Muscle of leg (tissue), 11 donors: Measurements from ENCODE around the gene FBXW8. TPM values are rescaled to one million over a fixed set of nuclear protein-coding genes. Genes with fewer than 3 reads are reported as not detected.
A peak's percentile ranks its signal among the peaks of the same experiment; 100 is the strongest.

ENCODE experiments used
- DNase-seq: peaks from one replicate; pipeline ENCODE4 v3.0.0; 2013
- H3K27ac ChIP-seq: one replicate; pipeline ENCODE4 v1.5.1; 2013; ENCODE audit warnings: mild to moderate bottlenecking, low read length, control low read depth
- H3K27me3 ChIP-seq: one replicate; pipeline ENCODE4 v1.6.1; 2013; ENCODE audit warnings: low read length; ENCODE audit not compliant: control insufficient read depth, insufficient read depth
- H3K36me3 ChIP-seq: one replicate; pipeline ENCODE4 v1.6.1; 2013; ENCODE audit warnings: low read length; ENCODE audit not compliant: control insufficient read depth, insufficient read depth
- H3K4me1 ChIP-seq: one replicate; pipeline ENCODE4 v1.6.1; 2013; ENCODE audit warnings: low read length; ENCODE audit not compliant: control insufficient read depth, insufficient read depth
- H3K4me3 ChIP-seq: one replicate; pipeline ENCODE4 v1.5.1; 2013; ENCODE audit warnings: low read length, control low read depth
- H3K9me3 ChIP-seq: replicated peaks from 2 replicates; pipeline ENCODE4 v1.6.1; 2013; ENCODE audit warnings: low read depth, low read length; ENCODE audit not compliant: control insufficient read depth
- WGBS: methylation state at CpG from one replicate; pipeline ENCODE4 v1.1.5; 2013; ENCODE audit warnings: missing lambda C conversion rate; ENCODE audit not compliant: insufficient coverage; 5-methylcytosine and 5-hydroxymethylcytosine counted together
- polyA plus RNA-seq, 8 donors: library from polyadenylated mRNA; unstranded; fragments of 120-200 nt; gene quantifications; one replicate each; pipeline versions ENCODE4 v1.2.1 to v1.2.3, GENCODE V29; 2013; ENCODE audit warnings: inconsistent platforms in 1 of 8, low replicate concordance in 1 of 8; ENCODE audit not compliant: insufficient read length in 8 of 8, insufficient read depth in 1 of 8
- total RNA-seq: library from RNA; stranded (reverse); fragments of 120-200 nt; gene quantifications from one replicate; pipeline ENCODE4 v1.2.4, GENCODE V29; 2013

FBXW8 gene
- total and polyA plus RNA-seq, 9 donors, result 11.1 to 20.3 (median 14.8) TPM

GRCh38 chr12:116934908-116935705 lies 24.4 kb downstream of the FBXW8 start:
- no peaks in the 10 kb centered on the region for H3K27me3 ChIP-seq
- DNase-seq, result peak; percentile 29
- WGBS, result no CpG with 5 or more reads among the region's 4 CpGs
- peaks cover 6% of the 10 kb centered on the region for H3K9me3 ChIP-seq
- H3K4me1 ChIP-seq, result peaks cover 16% of the 10 kb centered on the region
- no peak overlapping the region for H3K27ac ChIP-seq
- peaks cover 18% of the 10 kb centered on the region for H3K36me3 ChIP-seq
- H3K4me3 ChIP-seq, result no peak overlapping the region

- WGBS, result 0% methylated on average over 1 of the region's 1 CpG
- peaks cover 16% of the 10 kb centered on the region for H3K4me1 ChIP-seq
- H3K27ac ChIP-seq, result peak overlapping the region; percentile 36
- H3K4me3 ChIP-seq, result no peak overlapping the region
- H3K36me3 ChIP-seq, result peaks cover 16% of the 10 kb centered on the region
- DNase-seq, result peak; percentile 91
- H3K27me3 ChIP-seq, result no peaks in the 10 kb centered on the region
- peaks cover 6% of the 10 kb centered on the region for H3K9me3 ChIP-seq
Observed at GRCh38 chr12:116937640-116938039, 26.9 kb downstream of the FBXW8 start.

- no peak overlapping the region for H3K27ac ChIP-seq
- WGBS, result 93% methylated on average over 3 of the region's 3 CpGs
- DNase-seq, result no peak
Observed at GRCh38 chr12:116939734-116940133, 29.0 kb downstream of the FBXW8 start.

GRCh38 chr12:116941188-116941587 lies 30.4 kb downstream of the FBXW8 start:
- Histone ChIP-seq H3K27me3 (no peaks in the 10 kb centered on the region), H3K36me3 (peaks cover 27% of the 10 kb centered on the region), H3K9me3 (peaks cover 15% of the 10 kb centered on the region), H3K4me3 (no peak overlapping the region), H3K27ac (no peak overlapping the region), H3K4me1 (peaks cover 8% of the 10 kb centered on the region)
- WGBS, result 92% methylated on average over 3 of the region's 5 CpGs
- no peak for DNase-seq

More at GRCh38 chr12:116939734-116940133, 29.0 kb downstream of the FBXW8 start:
- Histone ChIP-seq H3K4me3 (no peak overlapping the region), H3K9me3 (peaks cover 15% of the 10 kb centered on the region), H3K36me3 (peaks cover 16% of the 10 kb centered on the region), H3K27me3 (no peaks in the 10 kb centered on the region), H3K4me1 (peaks cover 8% of the 10 kb centered on the region)

- no peak overlapping the region for H3K4me3 ChIP-seq
- H3K9me3 ChIP-seq, result peaks cover 13% of the 10 kb centered on the region
- peak; percentile 15 for DNase-seq
- H3K27ac ChIP-seq, result no peak overlapping the region
- H3K27me3 ChIP-seq, result no peaks in the 10 kb centered on the region
- peaks cover 30% of the 10 kb centered on the region for H3K36me3 ChIP-seq
- H3K4me1 ChIP-seq, result peaks cover 3% of the 10 kb centered on the region
- WGBS, result no CpG with 5 or more reads among the region's 6 CpGs
Observed at GRCh38 chr12:116943419-116944372, 32.9 kb downstream of the FBXW8 start.

- Histone ChIP-seq H3K27me3 (no peaks in the 10 kb centered on the region), H3K36me3 (peaks cover 36% of the 10 kb centered on the region), H3K27ac (no peak overlapping the region), H3K4me3 (no peak overlapping the region), H3K9me3 (peaks cover 13% of the 10 kb centered on the region), H3K4me1 (no peaks in the 10 kb centered on the region)
- 92% methylated on average over 3 of the region's 9 CpGs for WGBS
- no peak for DNase-seq
Observed at GRCh38 chr12:116945886-116946550, 35.3 kb downstream of the FBXW8 start.

GRCh38 chr12:116948298-116948697 lies 37.5 kb downstream of the FBXW8 start:
- Histone ChIP-seq H3K36me3 (peaks cover 35% of the 10 kb centered on the region), H3K27me3 (no peaks in the 10 kb centered on the region), H3K4me1 (no peaks in the 10 kb centered on the region), H3K9me3 (peaks cover 6% of the 10 kb centered on the region), H3K27ac (no peak overlapping the region), H3K4me3 (no peak overlapping the region)
- WGBS, result 100% methylated on average over 1 of the region's 2 CpGs
- DNase-seq, result no peak

GRCh38 chr12:116950628-116951325 lies 40.0 kb downstream of the FBXW8 start:
- Histone ChIP-seq H3K4me3 (no peak overlapping the region), H3K36me3 (peaks cover 30% of the 10 kb centered on the region), H3K4me1 (no peaks in the 10 kb centered on the region), H3K9me3 (no peaks in the 10 kb centered on the region), H3K27ac (no peak overlapping the region), H3K27me3 (no peaks in the 10 kb centered on the region)
- WGBS, result 81% methylated on average over 12 of the region's 15 CpGs
- no peak for DNase-seq

- Histone ChIP-seq H3K9me3 (no peaks in the 10 kb centered on the region), H3K27me3 (no peaks in the 10 kb centered on the region), H3K4me3 (no peak overlapping the region), H3K4me1 (peaks cover 4% of the 10 kb centered on the region), H3K27ac (no peak overlapping the region), H3K36me3 (peaks cover 12% of the 10 kb centered on the region)
- 59% methylated on average over 6 of the region's 13 CpGs for WGBS
- DNase-seq, result no peak
Observed at GRCh38 chr12:116954710-116955381, 44.1 kb downstream of the FBXW8 start.
